ENCODE measurements around the gene TIRAP. TPM values are rescaled to one million over a fixed set of nuclear protein-coding genes. Genes with fewer than 3 reads are reported as not detected.

TIRAP gene
- total RNA-seq, 1 experiment from 2014 or later, result 11.9 TPM

DNA sequence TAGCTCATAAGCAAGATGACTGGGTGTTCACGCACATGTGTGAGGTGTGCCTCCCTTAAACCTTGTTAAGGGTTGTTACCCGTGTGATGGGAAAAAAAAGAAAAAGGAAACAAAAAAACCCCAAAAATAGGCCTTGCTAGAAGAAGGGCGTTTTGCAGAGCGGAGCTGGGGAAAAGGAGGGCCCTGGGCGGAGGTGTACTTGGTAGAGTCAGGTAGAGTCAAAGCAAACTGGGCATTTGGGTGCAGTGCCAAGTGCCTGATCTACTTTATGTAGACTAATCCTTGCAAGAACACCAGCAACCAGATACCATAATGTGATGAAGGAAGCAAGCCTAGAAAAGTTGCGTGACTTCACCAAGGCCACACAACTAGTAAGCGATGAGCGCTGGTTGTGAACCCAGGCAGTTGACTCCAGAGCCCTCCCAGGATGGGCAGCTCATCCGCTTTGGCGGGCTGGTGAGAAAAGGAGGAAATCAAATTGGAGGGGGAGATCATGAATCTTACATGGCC is 1.2 kb upstream of the TIRAP start:
- Mint-ChIP-seq H3K27me3 (ENCODE audit: insufficient read depth, unreplicated experiment) (no peaks in the 10 kb centered on the region), H3K4me3 (ENCODE audit: unreplicated experiment) (peak overlapping the region; percentile 83), H3K4me1 (ENCODE audit: insufficient read depth, unreplicated experiment) (peaks cover 21% of the 10 kb centered on the region), H3K27ac (ENCODE audit: low read depth, unreplicated experiment) (peak overlapping the region; percentile 80), H3K36me3 (ENCODE audit: insufficient read depth, unreplicated experiment) (peaks cover 7% of the 10 kb centered on the region), H3K9me3 (ENCODE audit: unreplicated experiment) (no peaks in the 10 kb centered on the region)
- CTCF ChIA-PET, result interaction anchor here (0.9 to 1.3 kb wide), 3 partner anchors 9 to 34 kb away, joined by 3 to 6 read pairs (median 4); no protein-coding TSS in a partner anchor
- TF ChIP-seq, protein P1, sequence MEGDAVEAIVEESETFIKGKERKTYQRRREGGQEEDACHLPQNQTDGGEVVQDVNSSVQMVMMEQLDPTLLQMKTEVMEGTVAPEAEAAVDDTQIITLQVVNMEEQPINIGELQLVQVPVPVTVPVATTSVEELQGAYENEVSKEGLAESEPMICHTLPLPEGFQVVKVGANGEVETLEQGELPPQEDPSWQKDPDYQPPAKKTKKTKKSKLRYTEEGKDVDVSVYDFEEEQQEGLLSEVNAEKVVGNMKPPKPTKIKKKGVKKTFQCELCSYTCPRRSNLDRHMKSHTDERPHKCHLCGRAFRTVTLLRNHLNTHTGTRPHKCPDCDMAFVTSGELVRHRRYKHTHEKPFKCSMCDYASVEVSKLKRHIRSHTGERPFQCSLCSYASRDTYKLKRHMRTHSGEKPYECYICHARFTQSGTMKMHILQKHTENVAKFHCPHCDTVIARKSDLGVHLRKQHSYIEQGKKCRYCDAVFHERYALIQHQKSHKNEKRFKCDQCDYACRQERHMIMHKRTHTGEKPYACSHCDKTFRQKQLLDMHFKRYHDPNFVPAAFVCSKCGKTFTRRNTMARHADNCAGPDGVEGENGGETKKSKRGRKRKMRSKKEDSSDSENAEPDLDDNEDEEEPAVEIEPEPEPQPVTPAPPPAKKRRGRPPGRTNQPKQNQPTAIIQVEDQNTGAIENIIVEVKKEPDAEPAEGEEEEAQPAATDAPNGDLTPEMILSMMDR (IDR thresholded peaks at IDR 0.05; ENCODE audit: unreplicated experiment), result no peak
- no peak for DNase-seq (ENCODE audit: unreplicated experiment)
- no TSS peak for BruUV-seq (replicated peaks)
- POLR2A ChIA-PET, result interaction anchor here (0.9 to 4.8 kb wide), 4 partner anchors 10 to 394 kb away, joined by 3 to 41 read pairs (median 4); partner anchors contain the start of genes FAM118B, FOXRED1, HYLS1 and SRPRA
- intact Hi-C loops (cut with micrococcal nuclease), result no loop called here

DNA sequence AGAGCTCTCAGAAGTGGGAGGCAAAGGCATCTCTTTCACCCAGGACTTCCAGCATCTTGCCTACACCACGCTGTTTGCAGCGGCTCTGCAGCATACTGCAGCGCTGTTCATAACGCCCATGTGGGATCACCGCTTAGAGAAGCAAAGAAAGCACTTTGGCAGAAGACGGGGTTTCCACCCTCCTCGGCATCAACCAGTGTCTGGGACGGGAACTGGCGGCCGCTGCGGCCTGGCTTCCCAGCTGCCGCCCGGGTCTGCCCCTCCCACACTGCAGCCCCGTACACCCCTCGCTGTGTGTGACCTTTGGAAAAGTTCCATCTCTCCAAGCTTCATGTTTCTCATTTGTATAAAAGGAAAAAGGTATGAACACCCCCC is 545 bp upstream of the TIRAP start:
- BruUV-seq (replicated peaks), result TSS peak; percentile 31
- Mint-ChIP-seq H3K4me3 (ENCODE audit: unreplicated experiment) (peak overlapping the region; percentile 83), H3K27me3 (ENCODE audit: insufficient read depth, unreplicated experiment) (no peaks in the 10 kb centered on the region), H3K9me3 (ENCODE audit: unreplicated experiment) (no peaks in the 10 kb centered on the region), H3K27ac (ENCODE audit: low read depth, unreplicated experiment) (peak overlapping the region; percentile 80), H3K36me3 (ENCODE audit: insufficient read depth, unreplicated experiment) (peaks cover 7% of the 10 kb centered on the region), H3K4me1 (ENCODE audit: insufficient read depth, unreplicated experiment) (peaks cover 21% of the 10 kb centered on the region)
- CTCF ChIA-PET, result interaction anchor here (0.6 to 1.3 kb wide), 5 partner anchors 10 to 727 kb away, joined by 3 to 6 read pairs (median 4); no protein-coding TSS in a partner anchor
- TF ChIP-seq, protein P1 (IDR thresholded peaks at IDR 0.05; ENCODE audit: unreplicated experiment), result no peak
- peak; percentile 17 for DNase-seq (ENCODE audit: unreplicated experiment)
- POLR2A ChIA-PET, result interaction anchor here (0.6 to 4.8 kb wide), 7 partner anchors 10 to 395 kb away, joined by 3 to 41 read pairs (median 4); partner anchors contain the start of genes FAM118B, FOXRED1, HYLS1 and SRPRA
- intact Hi-C loops (cut with micrococcal nuclease), result no loop called here

DNA sequence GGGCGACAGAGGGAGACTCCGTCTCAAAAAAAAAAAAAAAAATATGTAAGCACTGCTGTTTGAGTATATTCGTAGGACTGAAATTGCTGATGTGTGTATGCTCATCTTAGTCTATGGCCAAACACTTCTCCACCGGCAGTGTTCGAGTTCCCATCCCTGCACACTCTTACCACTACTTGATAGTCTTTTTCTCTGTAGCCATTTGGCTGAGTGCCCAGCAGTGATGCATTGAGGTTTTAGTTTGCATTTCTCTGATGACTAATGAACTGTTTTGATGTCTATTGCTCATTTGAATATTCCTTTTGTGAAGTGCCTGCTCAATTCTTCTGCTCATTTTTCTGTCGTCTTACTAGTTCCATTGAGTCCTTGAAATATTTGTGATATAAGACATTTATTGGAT is 1.9 kb downstream of the TIRAP start:
- peak overlapping the region; percentile 78 for H3K27ac Mint-ChIP-seq (ENCODE audit: low read depth, unreplicated experiment)
- H3K36me3 Mint-ChIP-seq (ENCODE audit: insufficient read depth, unreplicated experiment), result peaks cover 11% of the 10 kb centered on the region
- DNase-seq (ENCODE audit: unreplicated experiment), result peak; percentile 98
- ChIA-PET CTCF (interaction anchor here (0.7 kb wide), 1 partner anchor 548 kb away, joined by 3 read pairs; no protein-coding TSS in a partner anchor), POLR2A (interaction anchor here (4.8 kb wide), 1 partner anchor 16 kb away, joined by 41 read pairs; the partner anchor contains the start of genes FOXRED1 and SRPRA)
- no peaks in the 10 kb centered on the region for H3K9me3 Mint-ChIP-seq (ENCODE audit: unreplicated experiment)
- TF ChIP-seq, protein P1 (IDR thresholded peaks at IDR 0.05; ENCODE audit: unreplicated experiment), result no peak
- H3K27me3 Mint-ChIP-seq (ENCODE audit: insufficient read depth, unreplicated experiment), result no peaks in the 10 kb centered on the region
- H3K4me1 Mint-ChIP-seq (ENCODE audit: insufficient read depth, unreplicated experiment), result peaks cover 21% of the 10 kb centered on the region
- intact Hi-C loops (cut with micrococcal nuclease), result no loop called here
- BruUV-seq (replicated peaks), result no TSS peak
- peak overlapping the region; percentile 63 for H3K4me3 Mint-ChIP-seq (ENCODE audit: unreplicated experiment)

DNA sequence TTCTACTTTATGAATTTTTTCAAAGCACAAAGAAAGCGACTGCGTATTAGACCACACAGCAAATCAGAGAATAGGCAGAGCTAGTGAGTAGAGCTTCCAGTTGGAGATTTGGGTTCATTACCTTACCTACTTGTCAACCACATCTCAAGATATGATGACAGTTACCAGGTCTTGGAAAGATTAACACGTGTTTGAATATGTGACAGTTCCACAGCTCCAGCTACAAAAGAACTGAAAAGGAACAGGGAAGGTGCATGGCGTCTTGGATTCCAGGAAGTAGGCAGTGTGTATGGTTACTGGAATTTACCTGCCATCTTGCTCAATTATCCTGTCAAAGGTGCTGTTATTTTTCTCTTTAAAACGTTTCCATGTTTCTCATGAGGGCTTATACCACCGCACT is 5.3 kb downstream of the TIRAP start:
- H3K4me3 Mint-ChIP-seq (ENCODE audit: unreplicated experiment), result no peak overlapping the region
- no peaks in the 10 kb centered on the region for H3K27me3 Mint-ChIP-seq (ENCODE audit: insufficient read depth, unreplicated experiment)
- POLR2A ChIA-PET, result interaction anchor here (1.5 kb wide), 1 partner anchor 12 kb away, joined by 4 read pairs; no protein-coding TSS in a partner anchor
- H3K27ac Mint-ChIP-seq (ENCODE audit: low read depth, unreplicated experiment), result no peak overlapping the region
- intact Hi-C loops (cut with micrococcal nuclease), result no loop called here
- TF ChIP-seq, protein P1 (IDR thresholded peaks at IDR 0.05; ENCODE audit: unreplicated experiment), result no peak
- no peak for DNase-seq (ENCODE audit: unreplicated experiment)
- H3K36me3 Mint-ChIP-seq (ENCODE audit: insufficient read depth, unreplicated experiment), result peaks cover 39% of the 10 kb centered on the region
- no TSS peak for BruUV-seq (replicated peaks)
- CTCF ChIA-PET, result interaction anchor here (1.0 kb wide), 1 partner anchor 11 kb away, joined by 6 read pairs; no protein-coding TSS in a partner anchor
- H3K4me1 Mint-ChIP-seq (ENCODE audit: insufficient read depth, unreplicated experiment), result peaks cover 8% of the 10 kb centered on the region
- no peaks in the 10 kb centered on the region for H3K9me3 Mint-ChIP-seq (ENCODE audit: unreplicated experiment)

All from MCF 10A (cell line).